Tibial artery (tissue), 4 donors: Measurements from ENCODE around the gene C18orf32.

ENCODE experiments used
- DNase-seq, 2 donors: peaks; one replicate each; pipeline ENCODE4 v3.0.0-alpha.2; 2019
- H3K27ac ChIP-seq, 2 donors: fragments of 200-600 bp; sonication (generic) in 1 of 2; 1 replicate in 1 of 2; 2 replicates in 1 of 2; pipeline ENCODE4 v1.5.1; 2018 to 2019; ENCODE audit warnings: mild to moderate bottlenecking in 1 of 2
- H3K27me3 ChIP-seq, 2 donors: fragments of 200-600 bp; sonication (generic) in 1 of 2; one replicate each; pipeline versions ENCODE4 v1.5.1 to v1.6.0; 2016 to 2019
- H3K36me3 ChIP-seq, 3 donors: fragments of 200-600 bp; sonication (generic) in 2 of 3; one replicate each; pipeline ENCODE4 v1.5.1; 2016 to 2019; ENCODE audit warnings: mild to moderate bottlenecking in 2 of 3
- H3K4me1 ChIP-seq, 4 donors: fragments of 200-600 bp; sonication (generic) in 2 of 4; 1 replicate in 3 of 4; 2 replicates in 1 of 4; pipeline ENCODE4 v1.5.1; 2016 to 2019
- H3K4me3 ChIP-seq, 2 donors: fragments of 200-600 bp; sonication (generic) in 1 of 2; 1 replicate in 1 of 2; 2 replicates in 1 of 2; pipeline ENCODE4 v1.5.1; 2018 to 2019; ENCODE audit warnings: mild to moderate bottlenecking in 2 of 2
- H3K9me3 ChIP-seq, 3 donors: fragments of 200-600 bp; sonication (generic) in 1 of 3; one replicate each; pipeline ENCODE4 v1.5.1; 2016 to 2019
- CTCF ChIP-seq, 2 experiments: fragments of 200-600 bp in 1 of 2; fragments of 450-650 bp in 1 of 2; IDR thresholded peaks; one replicate each; pipeline ENCODE4 v1.5.1; 2017 to 2019; ENCODE audit warnings: antibody characterized with exemption in 2 of 2, mild to moderate bottlenecking in 1 of 2, moderate library complexity in 1 of 2
- intact Hi-C: fragments of 100-400 bp; cut with DNase I; formaldehyde crosslinking; loops from one replicate; pipeline ENCODE4 v1.15.0; 2023; ENCODE audit warnings: low total_unique reads

The C18orf32 gene

GRCh38 chr18:49472459-49472858, 14.6 kb downstream of the C18orf32 start:
- no peak overlapping the region for H3K4me3 ChIP-seq
- no peak for TF ChIP-seq CTCF (IDR thresholded peaks at IDR 0.05)
- peaks cover 0 to 8% (median 0%) of the 10 kb centered on the region in 4 donors for H3K4me1 ChIP-seq
- peaks cover 0 to 10% (median 0%) of the 10 kb centered on the region in 3 donors for H3K36me3 ChIP-seq
- H3K9me3 ChIP-seq: no peaks in the 10 kb centered on the region
- H3K27me3 ChIP-seq: no peaks in the 10 kb centered on the region
- no peak overlapping the region for H3K27ac ChIP-seq
- intact Hi-C loops: no loop called here
- DNase-seq: no peak

- TF ChIP-seq CTCF (IDR thresholded peaks at IDR 0.05): no peak
- Histone ChIP-seq H3K9me3 (no peaks in the 10 kb centered on the region), H3K4me1 (peaks cover 0 to 2% (median 0%) of the 10 kb centered on the region in 4 donors), H3K4me3 (no peak overlapping the region), H3K36me3 (peaks cover 0 to 6% (median 0%) of the 10 kb centered on the region in 3 donors), H3K27ac (no peak overlapping the region), H3K27me3 (no peaks in the 10 kb centered on the region)
- DNase-seq: no peak
- intact Hi-C loops: no loop called here
Measured at GRCh38 chr18:49471532-49471931, 15.5 kb downstream of the C18orf32 start.

- Histone ChIP-seq H3K4me3 (no peak overlapping the region), H3K27me3 (no peaks in the 10 kb centered on the region), H3K4me1 (no peaks in the 10 kb centered on the region), H3K9me3 (no peaks in the 10 kb centered on the region), H3K27ac (no peak overlapping the region), H3K36me3 (no peaks in the 10 kb centered on the region)
- DNase-seq: no peak
- TF ChIP-seq CTCF (IDR thresholded peaks at IDR 0.05): no peak
- intact Hi-C loops: no loop called here
Measured at GRCh38 chr18:49467599-49467998, 19.4 kb downstream of the C18orf32 start.

GRCh38 chr18:49467019-49467563, 19.9 kb downstream of the C18orf32 start:
- no peak for DNase-seq
- H3K27ac ChIP-seq: no peak overlapping the region
- no peaks in the 10 kb centered on the region for H3K4me1 ChIP-seq
- intact Hi-C loops: no loop called here
- no peak overlapping the region for H3K4me3 ChIP-seq
- H3K9me3 ChIP-seq: no peaks in the 10 kb centered on the region
- H3K27me3 ChIP-seq: no peaks in the 10 kb centered on the region
- no peak for TF ChIP-seq CTCF (IDR thresholded peaks at IDR 0.05)
- no peaks in the 10 kb centered on the region for H3K36me3 ChIP-seq

- no peak overlapping the region for H3K4me3 ChIP-seq
- H3K27me3 ChIP-seq: no peaks in the 10 kb centered on the region
- no peaks in the 10 kb centered on the region for H3K36me3 ChIP-seq
- DNase-seq: no peak
- no peak for TF ChIP-seq CTCF (IDR thresholded peaks at IDR 0.05)
- H3K4me1 ChIP-seq: peaks cover 0 to 11% (median 7%) of the 10 kb centered on the region in 4 donors
- H3K9me3 ChIP-seq: no peaks in the 10 kb centered on the region
- intact Hi-C loops: no loop called here
- no peak overlapping the region for H3K27ac ChIP-seq
Measured at GRCh38 chr18:49464718-49465598, 22.1 kb downstream of the C18orf32 start.
